Activated naive CD4-positive, alpha-beta T cell (primary cell): ENCODE results near the gene RNF180.

ENCODE experiments used
- DNase-seq, 4 experiments: peaks; one replicate each; lab custom pipeline; 2025; lab: John Stamatoyannopoulos, UW

The RNF180 gene

DNA sequence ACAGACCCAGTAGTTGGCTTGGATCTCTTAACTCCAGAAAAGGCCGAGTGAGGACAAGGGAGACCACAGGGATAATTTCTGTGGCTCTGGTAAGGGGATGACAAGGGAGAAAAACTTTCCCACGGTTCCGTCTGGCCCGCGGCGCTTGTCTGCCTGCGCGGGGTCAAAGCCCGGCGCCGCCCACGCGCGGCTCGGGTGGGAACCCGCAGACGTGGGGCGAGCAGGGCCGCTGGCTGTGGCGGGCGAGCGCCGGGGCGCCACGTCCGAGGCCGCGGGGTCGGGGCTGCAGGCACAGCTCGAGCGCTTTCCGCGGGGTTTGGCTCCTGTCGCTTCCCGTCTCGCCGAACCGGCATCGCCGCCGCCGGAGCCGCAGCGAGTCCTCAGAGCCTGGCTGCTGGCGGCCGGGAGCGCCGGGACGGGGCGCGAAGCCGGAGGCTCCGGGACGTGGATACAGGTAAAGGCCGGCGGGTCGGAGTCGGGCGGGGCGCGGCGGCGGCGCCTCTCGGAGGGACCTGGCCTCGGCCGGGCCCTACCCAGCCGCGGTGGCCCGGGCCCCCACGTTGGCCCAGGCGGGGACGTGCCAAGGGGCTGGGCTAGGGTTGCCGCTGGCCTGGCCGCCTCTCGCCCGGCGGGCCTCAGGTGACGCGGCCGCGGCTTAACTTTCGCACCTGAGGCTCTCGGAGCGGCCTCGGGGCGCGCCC, at the start of gene RNF180:
TSS of gene RNF180 (plus strand) at position 344 of the 701 bp plus-strand sequence. CDS start 34,965 bp downstream, outside the sequence.
- no peak for DNase-seq

DNA sequence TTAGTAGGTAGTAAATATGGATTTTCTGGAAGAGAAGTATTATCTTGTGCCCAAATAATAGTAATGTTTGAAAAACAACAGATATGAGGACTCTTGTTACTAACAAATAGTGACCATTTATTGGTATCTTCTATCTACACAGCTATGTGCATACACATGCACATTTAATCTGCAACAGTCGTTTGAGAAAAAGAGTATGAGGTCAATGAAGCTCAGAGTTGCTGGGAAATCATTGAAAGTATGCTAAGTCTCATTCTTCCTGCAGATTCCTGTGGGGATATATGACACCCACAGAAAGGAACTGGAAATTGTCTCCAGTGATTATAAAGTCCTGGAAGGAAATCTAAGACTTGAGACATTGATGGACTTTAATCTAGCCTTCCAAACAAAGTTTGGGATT, 40.1 kb upstream of the RNF180 start:
- no peak for DNase-seq

- DNase-seq = no peak
Observed at GRCh38 chr5:64126202-64126741, 39.4 kb upstream of the RNF180 start.

DNA sequence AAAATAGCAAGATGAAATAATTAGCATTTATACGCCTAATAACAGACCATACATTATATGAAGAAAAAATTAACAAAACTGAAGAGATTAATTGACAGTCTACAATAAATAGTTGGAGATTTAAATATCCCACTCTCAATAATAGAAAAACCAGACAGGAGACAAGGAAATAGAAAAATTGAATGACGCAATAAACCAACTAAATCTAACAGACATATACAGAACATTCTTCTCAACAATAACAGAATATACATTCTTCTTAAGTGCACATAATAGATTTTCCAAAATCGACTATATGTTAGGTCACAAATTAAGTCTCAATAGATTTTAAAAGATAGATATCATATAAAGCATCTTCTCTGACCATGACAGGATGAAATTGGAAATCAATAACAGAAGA, 25.6 kb upstream of the RNF180 start:
- no peak for DNase-seq

DNA sequence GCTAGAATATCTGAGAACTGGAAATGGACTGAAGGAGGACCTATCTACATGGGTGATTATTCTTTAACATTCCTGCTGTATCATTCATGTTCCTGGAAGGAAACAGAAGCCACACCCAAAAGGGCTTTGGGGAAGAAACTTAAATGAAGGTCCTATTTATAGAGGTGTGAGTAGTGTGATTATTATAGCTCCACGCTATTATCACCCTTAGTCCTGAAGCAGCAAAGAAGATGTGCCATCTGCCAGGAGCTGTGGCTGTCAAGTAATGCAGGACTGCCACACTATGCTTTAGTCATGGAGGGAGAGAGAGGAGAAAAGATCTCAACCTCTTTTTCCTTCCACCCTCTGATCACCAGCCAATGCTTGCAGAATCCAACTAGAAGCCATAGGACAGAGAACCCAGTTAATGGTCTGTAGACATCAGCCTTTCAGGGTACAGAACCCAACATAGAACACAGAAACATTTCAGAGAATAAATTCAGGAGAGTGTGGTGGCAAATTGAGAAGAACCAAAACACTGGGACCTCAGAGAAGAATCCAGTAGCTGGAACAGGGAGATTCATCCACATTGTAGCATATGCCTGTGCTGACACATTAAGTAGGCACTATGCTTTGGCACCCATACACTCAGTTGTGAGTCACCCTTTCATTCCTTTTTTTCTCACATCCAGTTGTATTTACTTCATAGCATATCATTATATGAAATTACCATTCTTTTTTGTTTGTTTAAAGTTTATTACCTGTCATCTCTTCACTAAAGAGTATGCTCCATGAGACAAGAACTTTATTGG, 21.0 kb upstream of the RNF180 start:
- no peak for DNase-seq

- DNase-seq = no peak
Observed at GRCh38 chr5:64145216-64145895, 20.3 kb upstream of the RNF180 start.

- no peak for DNase-seq
Observed at GRCh38 chr5:64147379-64147778, 18.3 kb upstream of the RNF180 start.

- DNase-seq = no peak
Observed at GRCh38 chr5:64147849-64148441, 17.7 kb upstream of the RNF180 start.

DNA sequence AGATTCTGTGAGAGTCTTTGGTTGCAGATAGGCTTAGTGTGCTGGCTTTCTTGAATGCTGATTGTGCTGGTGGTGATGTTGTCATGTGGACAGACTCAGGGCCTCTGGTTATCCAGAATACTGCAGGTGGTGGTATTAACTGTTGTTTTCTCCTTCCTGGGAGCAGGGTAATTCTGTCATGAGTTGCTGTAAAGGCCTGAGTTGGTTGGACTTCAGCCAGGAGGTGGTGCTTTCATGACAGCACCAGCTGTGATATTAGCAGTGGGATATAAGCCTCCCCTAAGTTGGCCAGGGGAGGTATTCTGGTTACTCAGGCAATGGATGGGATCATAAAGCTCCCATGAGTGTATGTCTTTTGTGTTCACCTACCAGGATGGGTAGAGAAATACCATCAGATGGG, 16.4 kb upstream of the RNF180 start:
- DNase-seq = no peak

GRCh38 chr5:64149857-64150521, 15.7 kb upstream of the RNF180 start:
- no peak for DNase-seq

GRCh38 chr5:64156261-64156660, 9.4 kb upstream of the RNF180 start:
- DNase-seq = no peak

DNA sequence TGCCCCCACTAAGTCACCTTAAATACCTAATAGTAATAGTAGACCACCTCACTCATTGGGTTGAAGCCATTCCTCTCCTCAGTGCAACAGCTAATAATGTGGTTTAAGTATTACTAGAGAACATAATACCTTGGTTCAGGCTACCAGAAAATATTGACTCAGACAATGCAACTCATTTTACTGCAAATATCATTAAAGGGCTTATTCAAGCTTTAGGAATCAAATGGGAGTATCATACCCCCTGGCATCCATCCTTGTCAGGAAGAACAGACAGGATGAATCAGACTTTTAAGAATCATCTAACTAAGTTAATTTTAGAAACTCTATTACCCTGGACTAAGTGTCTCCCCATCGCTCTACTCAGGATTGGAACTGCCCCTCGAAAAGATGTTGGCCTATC, 6.8 kb upstream of the RNF180 start:
- DNase-seq = no peak

DNA sequence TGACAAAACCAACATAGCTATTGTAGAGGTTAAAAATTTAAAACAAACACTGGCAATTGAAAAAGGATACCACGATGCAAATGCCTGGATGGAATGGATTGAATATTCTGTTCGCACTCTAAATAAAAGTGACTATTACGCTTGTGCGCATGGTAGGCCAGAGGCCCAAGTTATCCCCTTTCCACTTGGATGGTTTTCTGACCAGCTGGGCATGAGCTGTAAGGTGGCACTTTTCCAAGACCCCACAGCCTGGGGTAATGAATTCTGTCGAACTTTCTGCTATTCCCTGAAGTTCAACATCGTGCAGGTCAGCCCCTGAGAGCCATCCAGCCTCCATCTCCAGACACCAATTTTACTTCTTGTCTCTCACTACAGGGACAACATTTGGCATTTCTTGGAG, 5.4 kb upstream of the RNF180 start:
- no peak for DNase-seq

- no peak for DNase-seq
Observed at GRCh38 chr5:64161420-64161819, 4.2 kb upstream of the RNF180 start.

DNA sequence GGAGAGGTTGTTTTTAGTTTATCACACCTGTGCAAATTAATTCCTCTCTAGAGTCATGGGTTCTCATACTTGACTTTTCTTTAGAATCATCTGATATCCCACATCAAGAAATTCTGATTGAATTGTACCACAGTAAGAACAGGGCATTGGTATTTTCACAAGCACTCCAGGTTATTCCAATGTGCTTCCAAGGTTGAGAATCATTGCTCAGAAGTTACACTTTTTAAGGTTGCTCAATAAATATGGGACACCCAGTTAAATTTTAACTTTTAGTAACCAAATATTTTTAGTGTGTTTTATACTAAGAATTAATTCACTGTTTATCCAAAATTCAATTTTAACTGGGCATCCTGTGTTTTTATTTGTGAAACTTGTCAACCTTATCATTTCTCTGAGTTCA, 2.5 kb upstream of the RNF180 start:
- DNase-seq = no peak

- DNase-seq = no peak
Observed at GRCh38 chr5:64163746-64164145, 1.9 kb upstream of the RNF180 start.

DNA sequence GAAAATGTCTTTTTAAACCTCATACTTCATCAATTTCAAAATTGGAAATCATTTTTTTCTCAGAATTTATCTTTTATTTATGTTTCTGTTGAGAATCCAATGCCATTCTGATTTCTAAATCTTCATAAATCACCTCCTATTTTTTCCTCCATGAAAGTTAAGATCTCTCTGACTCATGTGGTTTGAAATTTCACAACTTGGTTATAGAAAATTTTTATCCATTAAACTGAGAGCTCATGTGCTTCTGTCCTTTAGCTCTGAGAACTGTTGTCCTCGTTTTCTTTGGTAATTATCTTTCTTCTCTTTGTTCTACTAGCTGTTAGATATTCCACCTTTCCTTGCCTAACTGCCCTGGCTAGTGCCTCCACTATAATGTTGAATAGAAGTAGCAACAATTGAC, 1.5 kb upstream of the RNF180 start:
- no peak for DNase-seq

DNA sequence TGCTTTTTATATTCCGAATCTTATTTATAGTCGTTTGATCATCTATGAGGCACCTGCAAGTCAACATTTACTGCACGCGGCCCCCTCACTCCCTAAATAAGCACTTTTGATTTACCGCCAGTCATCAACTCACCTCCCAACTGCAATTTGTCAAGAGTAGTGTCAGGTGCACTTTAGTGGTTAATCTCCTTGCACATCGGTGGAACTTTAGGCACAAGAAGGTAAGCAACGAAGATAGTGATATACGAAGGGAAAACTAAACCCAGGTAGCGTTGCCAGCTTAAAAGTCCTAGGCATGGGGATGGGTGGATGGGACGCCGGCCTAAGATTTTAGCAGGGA, 513 bp upstream of the RNF180 start:
- DNase-seq = no peak

DNA sequence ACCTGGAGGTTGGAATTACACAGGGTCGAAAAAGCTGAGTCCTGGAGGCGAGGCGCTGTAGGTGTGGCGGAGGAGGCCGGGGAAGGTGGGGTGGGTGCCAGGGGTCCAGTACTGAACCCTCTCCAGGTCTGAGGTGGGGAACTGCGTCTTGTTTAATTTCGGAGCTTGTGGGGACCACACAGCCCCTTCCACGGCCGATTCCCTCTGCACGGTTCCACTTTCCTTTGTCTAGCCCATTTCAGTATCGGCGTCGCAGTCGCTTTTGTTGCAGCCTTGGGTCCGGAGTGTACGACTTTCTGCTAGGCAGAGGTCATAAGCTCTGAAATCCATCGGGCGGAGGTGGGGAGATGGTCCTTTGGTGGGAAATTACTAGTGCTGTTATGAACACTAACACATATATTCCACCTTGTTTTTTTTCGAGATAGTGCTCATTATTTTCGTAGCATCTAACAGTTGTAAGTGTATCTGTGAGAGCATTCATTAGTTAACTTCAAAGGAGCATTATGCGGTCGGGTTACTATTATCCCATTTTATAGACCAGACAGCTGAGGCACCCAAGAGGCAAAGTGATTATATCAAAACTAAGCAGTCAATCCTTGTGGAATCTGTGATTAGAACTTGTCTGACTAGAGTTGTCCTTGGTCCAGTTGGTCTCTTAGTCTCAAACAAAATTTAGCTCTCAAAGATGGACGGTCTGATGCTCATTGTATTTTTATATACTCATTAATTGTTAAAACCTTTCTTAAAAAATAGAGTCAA, 737 bp downstream of the RNF180 start:
- DNase-seq = no peak

DNA sequence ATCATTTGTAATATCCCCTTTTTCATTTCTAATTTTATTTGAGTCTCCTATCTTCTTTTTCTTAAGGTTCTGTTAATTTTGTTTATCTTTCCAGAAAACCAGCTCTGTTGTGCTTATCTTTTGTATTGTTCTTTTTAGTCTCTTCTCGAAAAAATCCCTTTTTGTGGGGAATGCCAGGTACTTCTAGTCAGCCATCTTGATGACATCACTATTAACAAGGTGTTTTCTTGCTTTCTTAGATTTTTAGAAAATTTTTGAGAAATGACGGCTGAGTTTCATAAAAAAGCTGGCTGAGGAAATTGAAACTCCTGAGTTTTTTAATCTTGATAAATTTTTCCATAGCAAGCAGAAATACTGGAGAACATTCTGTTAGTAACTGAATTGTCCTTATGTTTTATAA, 10.7 kb downstream of the RNF180 start:
- DNase-seq = no peak

GRCh38 chr5:64180661-64181343, 15.2 kb downstream of the RNF180 start:
- DNase-seq = no peak
